GM12864 (cell line): ENCODE results near the gene PPP1R1B.

Experiments
- DNase-seq: peaks from one replicate; pipeline ENCODE4 v3.0.0-alpha.2; 2011; ENCODE audit warnings: low read depth
- H3K4me3 ChIP-seq: 2 replicates; pipeline ENCODE4 v1.5.1; 2011; ENCODE audit warnings: mild to moderate bottlenecking, low read depth, low read length, control low read depth
- CTCF ChIP-seq: IDR thresholded peaks from 2 replicates; pipeline ENCODE4 v1.5.1; 2011; ENCODE audit warnings: low read depth, mild to moderate bottlenecking, moderate library complexity, low read length, control low read depth, inconsistent platforms; ENCODE audit errors: missing control alignments

PPP1R1B gene

DNA sequence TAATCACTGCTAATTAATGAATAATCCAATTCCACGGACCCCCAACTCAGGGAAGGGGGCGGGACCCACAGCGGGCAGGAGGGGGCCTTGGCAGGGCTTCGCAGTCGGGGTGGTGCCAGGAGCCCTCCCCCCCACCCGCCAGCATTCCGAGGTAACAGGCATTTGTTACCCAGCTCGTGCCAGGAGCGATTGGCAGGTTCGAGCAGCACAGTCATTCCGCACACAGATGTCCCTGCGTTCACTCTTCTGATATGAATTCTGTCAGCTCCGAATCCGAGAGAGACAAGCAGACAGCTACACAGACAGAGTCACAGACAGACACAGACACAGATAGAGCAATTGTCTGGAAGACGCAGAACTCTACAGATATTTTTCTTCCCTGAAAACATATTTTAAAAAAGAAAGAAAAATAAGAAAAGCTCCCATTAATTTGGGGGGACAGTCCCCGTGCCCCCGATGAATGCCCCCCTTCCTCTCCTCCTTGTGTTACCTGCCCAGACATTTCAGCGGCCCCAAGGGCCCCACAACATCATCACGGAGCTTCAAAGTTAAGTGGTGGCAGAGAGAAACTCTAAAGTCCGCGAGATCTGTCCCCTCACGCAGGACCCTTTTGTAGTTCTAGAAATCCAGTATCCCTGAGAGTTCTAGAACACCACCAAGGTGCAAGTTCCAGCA, 29.2 kb upstream of the PPP1R1B start:
- DNase-seq: no peak
- H3K4me3 ChIP-seq: no peak overlapping the region
- no peak for TF ChIP-seq CTCF

DNA sequence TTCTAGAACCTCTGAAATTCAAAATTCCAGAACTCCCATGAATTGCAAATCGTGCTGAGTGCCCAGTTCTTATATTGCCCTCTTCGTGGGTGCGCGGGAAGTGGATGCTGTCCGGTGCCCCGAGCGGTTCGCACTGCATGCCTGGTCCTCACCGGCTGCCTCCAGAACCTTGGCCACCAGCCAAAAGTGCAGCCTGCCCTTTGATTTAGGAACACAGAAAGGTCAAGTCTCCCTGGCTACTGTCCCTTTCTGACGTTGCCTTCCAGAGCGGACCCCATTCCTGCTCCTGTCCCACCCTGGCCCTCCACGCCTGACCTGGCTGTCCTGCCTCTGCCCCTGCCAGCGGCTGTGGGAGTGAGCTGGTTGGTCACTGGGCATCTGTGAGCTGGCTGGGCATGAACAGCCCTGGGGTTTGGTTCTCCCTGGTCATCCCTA, 28.7 kb upstream of the PPP1R1B start:
- no peak overlapping the region for H3K4me3 ChIP-seq
- TF ChIP-seq CTCF: no peak
- no peak for DNase-seq

DNA sequence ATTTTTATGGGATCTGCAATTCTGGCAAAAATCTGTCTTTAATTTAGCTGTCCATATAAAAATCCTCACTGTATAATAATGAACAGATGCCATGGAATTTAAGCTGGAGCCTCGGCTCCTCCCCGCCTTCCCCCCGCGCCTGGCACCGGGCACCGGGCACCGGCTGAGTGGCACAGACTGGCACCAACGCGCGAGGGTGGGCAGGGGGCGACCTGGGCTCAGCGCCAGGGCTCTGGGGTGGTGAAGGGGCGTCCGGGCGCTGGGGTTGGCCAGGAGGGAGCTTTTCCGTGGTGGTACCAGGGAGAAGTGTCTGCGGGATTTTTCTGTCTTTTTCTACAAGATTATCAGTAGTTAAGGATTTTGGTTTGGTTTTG, 28.1 kb upstream of the PPP1R1B start:
- no peak overlapping the region for H3K4me3 ChIP-seq
- no peak for DNase-seq
- no peak for TF ChIP-seq CTCF

GRCh38 chr17:39599004-39599664, 27.6 kb upstream of the PPP1R1B start:
- no peak for TF ChIP-seq CTCF
- no peak for DNase-seq
- no peak overlapping the region for H3K4me3 ChIP-seq

GRCh38 chr17:39599665-39600231, 27.0 kb upstream of the PPP1R1B start:
- no peak for TF ChIP-seq CTCF
- H3K4me3 ChIP-seq: no peak overlapping the region
- DNase-seq: no peak

DNA sequence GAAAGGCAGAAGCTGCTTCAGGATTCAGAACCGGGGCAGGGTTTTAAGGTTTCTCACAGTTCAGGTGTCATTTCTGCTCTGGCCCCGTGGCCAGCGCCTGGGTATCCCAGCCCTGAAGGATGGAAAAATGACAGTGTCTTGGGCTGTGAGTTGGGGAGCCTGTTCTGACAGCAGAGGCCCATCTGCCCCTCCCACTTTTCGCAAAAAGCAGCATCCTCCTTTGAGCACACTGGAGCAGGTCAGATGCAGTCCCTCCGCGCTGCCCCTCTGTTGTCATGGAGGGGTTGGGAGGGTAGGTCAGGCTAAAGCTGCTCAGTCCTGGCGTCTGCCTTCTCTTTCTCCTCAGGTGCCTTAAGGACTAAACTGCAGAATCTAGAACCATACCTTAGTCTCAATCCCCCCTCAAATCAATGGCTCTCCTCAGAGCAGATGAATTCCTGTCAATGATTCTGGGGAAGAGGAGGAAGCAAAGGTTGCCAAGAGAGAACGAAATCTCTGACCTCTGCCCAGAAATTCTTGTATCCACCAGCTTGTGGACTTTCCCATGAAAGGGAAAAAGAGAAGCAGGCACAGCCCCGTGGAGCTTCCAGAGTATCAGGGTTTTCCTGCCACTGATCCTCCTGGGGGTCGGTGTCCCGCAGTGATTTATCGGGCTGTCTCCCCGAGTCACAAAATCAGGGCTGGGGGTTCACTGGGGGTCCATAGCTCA, 26.3 kb upstream of the PPP1R1B start:
- DNase-seq: no peak
- H3K4me3 ChIP-seq: no peak overlapping the region
- no peak for TF ChIP-seq CTCF
